ENCODE data around the gene SLC48A1. TPM values are rescaled to one million over a fixed set of nuclear protein-coding genes. Genes with fewer than 3 reads are reported as not detected.
A peak's percentile ranks its signal among the peaks of the same experiment; 100 is the strongest.

SLC48A1 gene
- total RNA-seq = 10 to 100 TPM; 18.6 to 31.9 (median 22.1) TPM
- 10 to 100 TPM; 12.6 to 26.2 TPM for polyA plus RNA-seq
- long read RNA-seq, donor 1, transcript SLC48A1-201 (3 exons, 3,010 nt) = major isoform, 27 of 42 reads
- long read RNA-seq, donor 1, partial matches to known transcripts = 15 of 42 reads
- long read RNA-seq, donor 1, other reads (novel, unspliced or antisense) = 0 of 42 reads
- long read RNA-seq, donor 2, transcript SLC48A1-201 (3 exons, 3,010 nt) = major isoform, 34 of 43 reads
- long read RNA-seq, donor 2, partial matches to known transcripts = 0 of 43 reads
- long read RNA-seq, donor 2, other reads (novel, unspliced or antisense) = 9 of 43 reads
- long read RNA-seq, donor 3, transcript SLC48A1-201 (3 exons, 3,010 nt) = major isoform, 118 of 146 reads
- long read RNA-seq, donor 3, partial matches to known transcripts = 2 of 146 reads
- long read RNA-seq, donor 3, other reads (novel, unspliced or antisense) = 23 of 146 reads

- WGBS, 2 donors = 0 to 1% methylated on average over 94 to 106 of the region's 106 CpGs
- Histone ChIP-seq H3K27me3 (no peaks in the 10 kb centered on the region), H3K4me3 (peak within 1 kb of the TSS; percentile 63 to 99 (median 95)), H3K9me3 (no peaks in the 10 kb centered on the region), H3K27ac (peak within 1 kb of the TSS; percentile 73 to 90 (median 82)), H3K4me1 (peaks cover 24 to 64% (median 57%) of the 10 kb centered on the region in 9 donors), H3K36me3 (no peaks in the 10 kb centered on the region)
- DNase-seq (peak; percentile 60 to 83), ATAC-seq (peak; percentile 60 to 93 (median 78))
- intact Hi-C loops (cut with DNase I) = loop anchor here in 2 of 10 donors (2.0 to 10.0 kb wide), 2 partner anchors 62 to 64 kb away; no protein-coding TSS in a partner anchor
- TF ChIP-seq, protein P1, sequence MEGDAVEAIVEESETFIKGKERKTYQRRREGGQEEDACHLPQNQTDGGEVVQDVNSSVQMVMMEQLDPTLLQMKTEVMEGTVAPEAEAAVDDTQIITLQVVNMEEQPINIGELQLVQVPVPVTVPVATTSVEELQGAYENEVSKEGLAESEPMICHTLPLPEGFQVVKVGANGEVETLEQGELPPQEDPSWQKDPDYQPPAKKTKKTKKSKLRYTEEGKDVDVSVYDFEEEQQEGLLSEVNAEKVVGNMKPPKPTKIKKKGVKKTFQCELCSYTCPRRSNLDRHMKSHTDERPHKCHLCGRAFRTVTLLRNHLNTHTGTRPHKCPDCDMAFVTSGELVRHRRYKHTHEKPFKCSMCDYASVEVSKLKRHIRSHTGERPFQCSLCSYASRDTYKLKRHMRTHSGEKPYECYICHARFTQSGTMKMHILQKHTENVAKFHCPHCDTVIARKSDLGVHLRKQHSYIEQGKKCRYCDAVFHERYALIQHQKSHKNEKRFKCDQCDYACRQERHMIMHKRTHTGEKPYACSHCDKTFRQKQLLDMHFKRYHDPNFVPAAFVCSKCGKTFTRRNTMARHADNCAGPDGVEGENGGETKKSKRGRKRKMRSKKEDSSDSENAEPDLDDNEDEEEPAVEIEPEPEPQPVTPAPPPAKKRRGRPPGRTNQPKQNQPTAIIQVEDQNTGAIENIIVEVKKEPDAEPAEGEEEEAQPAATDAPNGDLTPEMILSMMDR (IDR thresholded peaks at IDR 0.05) = peak; percentile 20 to 65 (median 38)
Measured at GRCh38 chr12:47773062-47773857, at the start of gene SLC48A1. TSS of gene SLC48A1 (plus strand) at chr12:47773238. CDS start at chr12:47773305, 67 bp downstream.

DNA sequence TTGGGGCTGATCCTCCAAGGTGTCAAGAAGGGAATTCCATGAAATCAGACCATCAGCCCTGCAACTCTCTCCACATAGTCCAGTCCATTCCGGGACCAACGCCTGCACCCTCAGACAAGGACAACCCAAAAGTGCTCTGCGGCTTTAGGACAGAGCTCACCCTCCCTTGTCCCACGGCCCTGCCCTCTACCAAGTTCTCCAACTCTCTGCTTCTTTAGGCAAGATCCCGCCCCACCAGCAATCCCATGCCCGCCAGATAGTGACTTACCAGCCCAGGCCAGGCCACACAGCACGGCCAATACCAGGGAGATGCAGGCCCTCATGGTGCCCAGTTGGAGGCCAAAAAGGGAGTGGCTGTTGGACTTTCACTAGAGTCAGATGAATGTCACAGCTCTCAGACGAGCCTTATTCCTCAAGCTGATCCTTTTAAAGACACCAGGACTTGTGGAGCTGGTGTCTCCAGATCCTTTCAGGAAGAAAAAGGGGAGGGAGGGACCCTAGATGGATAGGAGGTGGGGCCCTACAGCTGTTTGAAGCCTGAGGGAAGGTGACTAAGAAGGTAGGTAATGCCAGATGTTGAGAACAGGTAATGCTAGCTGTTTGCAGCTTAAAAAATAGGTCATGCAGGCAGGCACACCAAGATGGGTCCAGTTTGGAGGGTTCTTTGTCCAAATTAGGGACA, 47.8 kb upstream of the SLC48A1 start, which contains the start of gene ENDOU:
TSS of gene ENDOU (minus strand) at position 400 of the 682 bp plus-strand sequence. CDS start at position 323, 77 bp downstream.
- peak within 1 kb of the TSS in 1 of 10 donors; percentile 20 for H3K27ac ChIP-seq
- no peak for DNase-seq
- H3K4me1 ChIP-seq = peaks cover 0 to 33% (median 14%) of the 10 kb centered on the region in 9 donors
- intact Hi-C loops (cut with DNase I) = no loop called here
- no peak within 1 kb of the TSS for H3K4me3 ChIP-seq
- H3K27me3 ChIP-seq = no peaks in the 10 kb centered on the region
- WGBS, 2 donors = 86 to 89% methylated on average over 8 of the region's 8 CpGs
- TF ChIP-seq, protein P1 (IDR thresholded peaks at IDR 0.05) = no peak
- no peaks in the 10 kb centered on the region for H3K9me3 ChIP-seq
- ATAC-seq = peak in 1 of 8 donors; percentile 10
- H3K36me3 ChIP-seq = peaks cover 0 to 3% (median 0%) of the 10 kb centered on the region in 9 donors

GRCh38 chr12:47725893-47726292, 47.1 kb upstream of the SLC48A1 start:
- TF ChIP-seq, protein P1 (IDR thresholded peaks at IDR 0.05) = no peak
- H3K27ac ChIP-seq = peak overlapping the region in 1 of 10 donors; percentile 20
- DNase-seq (no peak), ATAC-seq (peak in 1 of 8 donors; percentile 34)
- H3K36me3 ChIP-seq = peaks cover 0 to 3% (median 0%) of the 10 kb centered on the region in 9 donors
- intact Hi-C loops (cut with DNase I) = no loop called here
- H3K27me3 ChIP-seq = no peaks in the 10 kb centered on the region
- H3K9me3 ChIP-seq = no peaks in the 10 kb centered on the region
- WGBS, 2 donors = 58 to 60% methylated on average over 5 of the region's 5 CpGs
- no peak overlapping the region for H3K4me3 ChIP-seq
- H3K4me1 ChIP-seq = peaks cover under 1 to 39% (median 21%) of the 10 kb centered on the region in 9 donors

Data from heart right ventricle (tissue), 16 donors.